Measurements from ENCODE around the gene SDR42E2.

Gene SDR42E2

DNA sequence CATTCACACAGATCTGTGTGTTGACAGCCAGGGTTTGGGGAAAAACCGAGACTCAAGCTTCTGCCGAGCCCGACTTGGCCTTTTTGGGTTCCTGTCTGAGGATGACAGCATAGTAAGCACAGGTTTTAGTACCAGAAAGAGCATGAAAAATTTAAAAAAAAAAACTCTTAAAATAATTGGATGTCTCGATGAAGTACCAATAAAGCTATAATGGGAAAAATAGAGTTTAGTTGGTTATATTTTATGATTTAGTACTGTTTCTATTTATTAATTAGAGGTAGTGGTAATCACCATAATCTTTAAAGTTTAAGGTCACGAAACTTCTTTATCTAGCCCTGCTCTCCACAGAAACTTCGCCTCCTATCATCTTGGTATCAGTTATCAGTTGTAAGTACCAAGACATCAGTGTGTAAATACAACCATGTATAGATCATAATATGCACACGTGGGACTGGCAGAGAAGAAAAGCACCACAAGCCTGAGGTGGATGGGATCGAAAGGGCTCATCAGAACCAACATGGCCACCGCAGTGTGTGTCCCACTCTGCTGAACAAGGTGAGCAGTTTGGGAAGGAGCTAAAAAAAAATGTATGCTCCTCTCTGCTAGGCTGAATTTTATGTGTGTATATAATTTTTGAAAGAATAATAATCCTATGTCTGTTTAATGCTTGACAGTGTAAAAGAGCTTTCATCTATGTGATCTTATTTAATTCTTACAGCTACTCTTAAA lies 29.4 kb downstream of the SDR42E2 start:
- no peaks in the 10 kb centered on the region for H3K27me3 ChIP-seq (ENCODE audit: control insufficient read depth, low read length)
- H3F3A ChIP-seq (ENCODE audit: control insufficient read depth, insufficient read depth), result 0 out of 2 replicates have a peak, but pooled peaks cover 8% of the 10 kb centered on the region
- no peaks in the 10 kb centered on the region for H3K79me2 ChIP-seq (ENCODE audit: control insufficient read depth, low read length)
- peak overlapping the region; percentile 86 for H3K4me2 ChIP-seq (ENCODE audit: low read length)
- H3K27ac ChIP-seq (ENCODE audit: low read depth, low read length), result peak overlapping the region; percentile 43
- TF ChIP-seq, protein P1, sequence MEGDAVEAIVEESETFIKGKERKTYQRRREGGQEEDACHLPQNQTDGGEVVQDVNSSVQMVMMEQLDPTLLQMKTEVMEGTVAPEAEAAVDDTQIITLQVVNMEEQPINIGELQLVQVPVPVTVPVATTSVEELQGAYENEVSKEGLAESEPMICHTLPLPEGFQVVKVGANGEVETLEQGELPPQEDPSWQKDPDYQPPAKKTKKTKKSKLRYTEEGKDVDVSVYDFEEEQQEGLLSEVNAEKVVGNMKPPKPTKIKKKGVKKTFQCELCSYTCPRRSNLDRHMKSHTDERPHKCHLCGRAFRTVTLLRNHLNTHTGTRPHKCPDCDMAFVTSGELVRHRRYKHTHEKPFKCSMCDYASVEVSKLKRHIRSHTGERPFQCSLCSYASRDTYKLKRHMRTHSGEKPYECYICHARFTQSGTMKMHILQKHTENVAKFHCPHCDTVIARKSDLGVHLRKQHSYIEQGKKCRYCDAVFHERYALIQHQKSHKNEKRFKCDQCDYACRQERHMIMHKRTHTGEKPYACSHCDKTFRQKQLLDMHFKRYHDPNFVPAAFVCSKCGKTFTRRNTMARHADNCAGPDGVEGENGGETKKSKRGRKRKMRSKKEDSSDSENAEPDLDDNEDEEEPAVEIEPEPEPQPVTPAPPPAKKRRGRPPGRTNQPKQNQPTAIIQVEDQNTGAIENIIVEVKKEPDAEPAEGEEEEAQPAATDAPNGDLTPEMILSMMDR (IDR thresholded peaks at IDR 0.05; ENCODE audit: low read depth, low read length, poor library complexity, severe bottlenecking), result no peak
- TF ChIP-seq EZH2phosphoT487 (IDR thresholded peaks at IDR 0.05; ENCODE audit: borderline replicate concordance, low read length), result no peak
- peaks cover 46% of the 10 kb centered on the region for H3K4me1 ChIP-seq (ENCODE audit: control insufficient read depth, low read length)
- H3K9me3 ChIP-seq (ENCODE audit: control insufficient read depth, insufficient read depth, low read length), result no peaks in the 10 kb centered on the region
- no peaks in the 10 kb centered on the region for H3K36me3 ChIP-seq (ENCODE audit: control insufficient read depth, low read length)
- no peaks in the 10 kb centered on the region for H4K20me1 ChIP-seq (ENCODE audit: control insufficient read depth, insufficient read depth, low read depth, low read length)
- peak overlapping the region; percentile 75 for H3K4me3 ChIP-seq (ENCODE audit: low read length)
- H3K9me2 ChIP-seq (replicated peaks; ENCODE audit: control insufficient read depth, low read length), result no peaks in the 10 kb centered on the region

DNA sequence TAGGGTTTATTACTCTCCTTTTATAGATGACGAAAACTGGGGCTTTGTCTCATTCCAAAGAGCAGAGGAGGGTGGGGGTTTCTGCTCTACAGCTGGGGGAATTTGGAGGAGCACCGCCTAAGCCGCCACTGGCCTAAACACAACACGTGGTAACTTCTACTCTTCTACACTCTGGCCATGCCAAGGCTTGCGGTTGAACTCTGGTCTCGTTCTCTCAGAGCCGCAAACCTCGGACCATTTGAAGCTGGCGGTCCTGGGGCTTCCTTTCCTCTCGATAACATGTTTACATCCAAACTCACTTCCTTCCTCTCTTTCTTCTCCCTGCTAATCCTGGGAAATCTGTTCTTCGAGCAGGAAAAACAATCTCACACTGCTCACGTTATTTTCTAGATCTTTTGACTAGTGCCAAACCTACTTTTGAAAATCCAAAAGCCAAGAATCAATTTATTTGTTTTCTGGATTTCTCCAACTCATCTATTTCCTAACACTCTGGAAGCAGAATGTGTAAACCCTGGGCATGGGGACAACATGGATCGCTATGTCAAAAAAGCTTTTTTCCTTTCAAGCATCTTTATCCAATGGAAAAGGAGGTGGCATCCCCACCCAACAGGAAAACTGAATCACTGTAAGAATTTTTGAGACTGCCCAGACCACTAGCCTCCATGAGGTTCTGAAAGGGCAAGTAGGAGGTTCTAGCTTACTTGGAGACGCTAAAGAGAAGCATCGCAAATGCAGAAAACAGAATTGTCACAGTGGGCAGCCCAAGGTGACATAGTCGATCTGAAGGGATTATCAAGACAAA lies 30.2 kb downstream of the SDR42E2 start:
- H3K4me1 ChIP-seq (ENCODE audit: control insufficient read depth, low read length), result peaks cover 46% of the 10 kb centered on the region
- H3K27ac ChIP-seq (ENCODE audit: low read depth, low read length), result 0 out of 2 replicates have a peak overlapping the region, but pooled peaks have one; percentile 43
- H3K4me3 ChIP-seq (ENCODE audit: low read length), result peak overlapping the region; percentile 75

DNA sequence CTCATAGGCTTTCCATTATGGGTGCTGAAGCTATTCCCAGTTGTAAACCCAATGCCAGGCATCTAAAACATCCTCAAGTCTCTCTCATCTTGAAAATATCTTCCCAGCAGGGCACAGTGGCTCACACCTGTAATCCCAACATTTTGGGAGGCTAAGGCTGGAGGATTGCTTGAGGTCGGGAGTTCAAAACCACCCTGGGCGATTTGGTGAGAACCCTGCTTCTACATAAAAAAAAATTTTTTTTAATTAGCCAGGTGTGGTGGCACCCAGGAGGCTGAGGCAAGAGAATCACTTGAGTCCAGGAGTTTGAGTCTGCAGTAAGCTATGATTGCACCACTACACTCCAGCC lies 30.7 kb downstream of the SDR42E2 start:
- no peak for TF ChIP-seq EZH2phosphoT487 (IDR thresholded peaks at IDR 0.05; ENCODE audit: borderline replicate concordance, low read length)
- TF ChIP-seq, protein P1 (IDR thresholded peaks at IDR 0.05; ENCODE audit: low read depth, low read length, poor library complexity, severe bottlenecking), result no peak
- H3K36me3 ChIP-seq (ENCODE audit: control insufficient read depth, low read length), result no peaks in the 10 kb centered on the region
- no peaks in the 10 kb centered on the region for H3K9me3 ChIP-seq (ENCODE audit: control insufficient read depth, insufficient read depth, low read length)
- H3F3A ChIP-seq (ENCODE audit: control insufficient read depth, insufficient read depth), result peaks cover 13% of the 10 kb centered on the region; the same call in 1 of the 2 replicates
- peaks cover 46% of the 10 kb centered on the region for H3K4me1 ChIP-seq (ENCODE audit: control insufficient read depth, low read length)
- no peaks in the 10 kb centered on the region for H3K79me2 ChIP-seq (ENCODE audit: control insufficient read depth, low read length)
- H3K27me3 ChIP-seq (ENCODE audit: control insufficient read depth, low read length), result no peaks in the 10 kb centered on the region
- no peaks in the 10 kb centered on the region for H4K20me1 ChIP-seq (ENCODE audit: control insufficient read depth, insufficient read depth, low read depth, low read length)
- no peak overlapping the region for H3K27ac ChIP-seq (ENCODE audit: low read depth, low read length)
- H3K4me3 ChIP-seq (ENCODE audit: low read length), result no peak overlapping the region
- no peaks in the 10 kb centered on the region for H3K9me2 ChIP-seq (replicated peaks; ENCODE audit: control insufficient read depth, low read length)
- peak overlapping the region; percentile 86; the same call in 1 of the 2 replicates for H3K4me2 ChIP-seq (ENCODE audit: low read length)

More for the DNA sequence above, 30.2 kb downstream of the SDR42E2 start:
- H3K79me2 ChIP-seq (ENCODE audit: control insufficient read depth, low read length), result no peaks in the 10 kb centered on the region
- H3K4me2 ChIP-seq (ENCODE audit: low read length), result peak overlapping the region; percentile 86
- H3K27me3 ChIP-seq (ENCODE audit: control insufficient read depth, low read length), result no peaks in the 10 kb centered on the region
- no peak for TF ChIP-seq EZH2phosphoT487 (IDR thresholded peaks at IDR 0.05; ENCODE audit: borderline replicate concordance, low read length)
- TF ChIP-seq, protein P1 (IDR thresholded peaks at IDR 0.05; ENCODE audit: low read depth, low read length, poor library complexity, severe bottlenecking), result no peak
- no peaks in the 10 kb centered on the region for H3K36me3 ChIP-seq (ENCODE audit: control insufficient read depth, low read length)
- H3K9me2 ChIP-seq (replicated peaks; ENCODE audit: control insufficient read depth, low read length), result no peaks in the 10 kb centered on the region
- H3K9me3 ChIP-seq (ENCODE audit: control insufficient read depth, insufficient read depth, low read length), result no peaks in the 10 kb centered on the region
- peaks cover 11% of the 10 kb centered on the region; the same call in 1 of the 2 replicates for H3F3A ChIP-seq (ENCODE audit: control insufficient read depth, insufficient read depth)
- H4K20me1 ChIP-seq (ENCODE audit: control insufficient read depth, insufficient read depth, low read depth, low read length), result no peaks in the 10 kb centered on the region

Measured in DOHH2 (cell line).